ENCODE measurements around the gene OXCT1. TPM values are rescaled to one million over a fixed set of nuclear protein-coding genes. Genes with fewer than 3 reads are reported as not detected.

The OXCT1 gene
- total and polyA plus RNA-seq, 2 of the 4 experiments (the other 2 are of a cell fraction) = 14.2 to 16.3 TPM

DNA sequence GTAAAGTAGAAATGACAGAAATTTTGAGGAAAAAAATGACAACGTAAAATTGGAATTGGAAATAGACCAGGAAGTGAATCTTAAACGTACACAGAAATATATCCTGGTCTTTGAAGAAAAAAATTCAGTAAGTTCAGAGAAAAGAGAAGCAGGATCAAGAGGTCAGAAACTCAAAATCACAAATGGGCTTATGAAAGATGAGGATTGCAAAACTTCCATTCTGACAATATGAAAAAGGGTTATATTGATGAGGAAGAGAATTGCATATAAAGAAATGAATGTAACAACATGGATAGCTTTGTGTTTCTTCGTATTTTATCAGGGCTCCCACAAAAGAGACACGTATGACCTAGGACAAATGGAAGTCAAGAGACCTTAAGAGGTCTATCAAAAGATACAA is 58.1 kb downstream of the OXCT1 start:
- H2AK5ac ChIP-seq (ENCODE audit: low read depth, low read length) = no peak overlapping the region
- no peaks in the 10 kb centered on the region for H4K20me1 ChIP-seq (ENCODE audit: insufficient read depth, low read length)
- CTCF ChIA-PET = no interaction called here
- no peak overlapping the region for H2BK15ac ChIP-seq (ENCODE audit: low read depth, low read length)
- no peak overlapping the region for H2BK20ac ChIP-seq (ENCODE audit: low read depth, low read length)
- H2AK9ac ChIP-seq (replicated peaks; ENCODE audit: low read depth, low read length, poor library complexity) = no peak overlapping the region
- no peaks in the 10 kb centered on the region for H3K9me3 ChIP-seq (ENCODE audit: control insufficient read depth, insufficient read depth, low read length)
- no peaks in the 10 kb centered on the region for H3K36me3 ChIP-seq (ENCODE audit: control insufficient read depth, insufficient read depth, low read length)
- peaks cover 0 to 7% of the 10 kb centered on the region in 2 experiments; a peak in 1 of 4 replicates for H3K79me1 ChIP-seq (ENCODE audit: low read depth in 1 of 2, low read length in 2 of 2)
- no peak overlapping the region for H3K56ac ChIP-seq (ENCODE audit: extremely low read depth, insufficient read depth, low read length)
- H2AFZ ChIP-seq (replicated peaks; ENCODE audit: low read length, poor library complexity) = no peak overlapping the region
- POLR2A ChIA-PET (ENCODE audit: unreplicated experiment) = no interaction called here
- intact Hi-C loops (cut with micrococcal nuclease) = no loop called here
- ATAC-seq (ENCODE audit: low read depth) (no peak), DNase-seq (no peak)
- no peak overlapping the region for H3K4me2 ChIP-seq (ENCODE audit: low read depth, low read length)
- no TSS peak for BruUV-seq (replicated peaks)
- in situ Hi-C loops (cut with MboI; ENCODE audit: low sequenced_read_pairs) = no loop called here
- no peak overlapping the region for H4K8ac ChIP-seq (ENCODE audit: low read depth in 2 of 2, low read length in 2 of 2)
- H2BK120ac ChIP-seq (ENCODE audit: low read depth, low read length) = no peak overlapping the region
- H3K4ac ChIP-seq (ENCODE audit: low read depth, low read length) = no peak overlapping the region
- H3K9ac ChIP-seq (ENCODE audit: low read depth, low read length) = no peak overlapping the region
- H3K18ac ChIP-seq (ENCODE audit: low read depth, low read length) = no peak overlapping the region
- no peak overlapping the region for H3K14ac ChIP-seq (replicated peaks; ENCODE audit: low read depth, low read length)
- no peaks in the 10 kb centered on the region for H3K4me1 ChIP-seq (ENCODE audit: control insufficient read depth, insufficient read depth, low read length)
- no peak overlapping the region for H3K4me3 ChIP-seq (ENCODE audit: insufficient read depth, low read depth, low read length)
- WGBS, 2 experiments (ENCODE audit: extremely low coverage in 2 of 2, insufficient read length in 1 of 2) = 94% methylated on average over 3 of the region's 4 CpGs; no CpG with 5 or more reads in 1 of the 2 experiments
- no peak overlapping the region for H3K27ac ChIP-seq (ENCODE audit: insufficient read depth, low read length)
- H2BK5ac ChIP-seq (ENCODE audit: low read depth, low read length, poor library complexity, severe bottlenecking) = no peak overlapping the region
- no peaks in the 10 kb centered on the region for H3K27me3 ChIP-seq (ENCODE audit: control insufficient read depth, insufficient read depth, low read length)
- H4K91ac ChIP-seq (ENCODE audit: insufficient read depth, low read depth, low read length) = no peak overlapping the region
- dilution Hi-C loops (cut with HindIII; ENCODE audit: low sequenced_read_pairs, unreplicated experiment) = no loop called here
- TF ChIP-seq MAZ (IDR thresholded peaks at IDR 0.05; ENCODE audit: borderline replicate concordance, low read depth, low read length) (no peak), SMC3 (IDR thresholded peaks at IDR 0.05; ENCODE audit: low read depth, low read length) (no peak)
- H4K5ac ChIP-seq (ENCODE audit: low read depth, low read length) = no peak overlapping the region
- no peak overlapping the region for H3K23ac ChIP-seq (ENCODE audit: low read depth, low read length)
- no peaks in the 10 kb centered on the region; the same call in 1 of the 2 replicates for H3K9me1 ChIP-seq (ENCODE audit: insufficient read depth, low read length)
